Measurements from ENCODE around the gene MTHFD1L. TPM values are rescaled to one million over a fixed set of nuclear protein-coding genes. Genes with fewer than 3 reads are reported as not detected.

The MTHFD1L gene
- total RNA-seq, 2 donors from 2014 or later = 4.1 to 12.2 TPM

- Histone ChIP-seq H3K9me3 (no peaks in the 10 kb centered on the region), H3K4me1 (peaks cover 0 to 3% of the 10 kb centered on the region in 2 donors)
- TF ChIP-seq, protein P1, sequence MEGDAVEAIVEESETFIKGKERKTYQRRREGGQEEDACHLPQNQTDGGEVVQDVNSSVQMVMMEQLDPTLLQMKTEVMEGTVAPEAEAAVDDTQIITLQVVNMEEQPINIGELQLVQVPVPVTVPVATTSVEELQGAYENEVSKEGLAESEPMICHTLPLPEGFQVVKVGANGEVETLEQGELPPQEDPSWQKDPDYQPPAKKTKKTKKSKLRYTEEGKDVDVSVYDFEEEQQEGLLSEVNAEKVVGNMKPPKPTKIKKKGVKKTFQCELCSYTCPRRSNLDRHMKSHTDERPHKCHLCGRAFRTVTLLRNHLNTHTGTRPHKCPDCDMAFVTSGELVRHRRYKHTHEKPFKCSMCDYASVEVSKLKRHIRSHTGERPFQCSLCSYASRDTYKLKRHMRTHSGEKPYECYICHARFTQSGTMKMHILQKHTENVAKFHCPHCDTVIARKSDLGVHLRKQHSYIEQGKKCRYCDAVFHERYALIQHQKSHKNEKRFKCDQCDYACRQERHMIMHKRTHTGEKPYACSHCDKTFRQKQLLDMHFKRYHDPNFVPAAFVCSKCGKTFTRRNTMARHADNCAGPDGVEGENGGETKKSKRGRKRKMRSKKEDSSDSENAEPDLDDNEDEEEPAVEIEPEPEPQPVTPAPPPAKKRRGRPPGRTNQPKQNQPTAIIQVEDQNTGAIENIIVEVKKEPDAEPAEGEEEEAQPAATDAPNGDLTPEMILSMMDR (IDR thresholded peaks at IDR 0.05) = no peak
Measured at GRCh38 chr6:151015101-151015700, 149.7 kb downstream of the MTHFD1L start.

DNA sequence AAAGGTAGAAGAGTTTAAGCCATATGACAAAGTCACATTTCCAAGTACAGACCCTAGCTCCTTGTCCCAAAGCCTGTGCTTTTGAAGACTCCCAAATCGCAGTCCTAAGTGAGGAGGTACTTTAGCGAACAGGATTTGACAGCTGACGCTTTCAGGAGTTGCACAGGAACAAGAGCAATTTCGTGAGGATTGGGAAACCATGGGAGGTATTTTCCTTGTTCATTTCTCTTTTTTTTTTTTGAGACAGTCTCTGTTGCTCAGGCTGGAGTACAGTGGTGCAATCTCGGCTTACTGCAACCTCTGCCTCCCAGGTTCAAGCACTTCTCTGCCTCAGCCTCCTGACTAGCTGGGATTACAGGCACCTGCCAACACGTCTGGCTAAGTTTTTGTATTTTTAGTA, 150.6 kb downstream of the MTHFD1L start:
- H3K36me3 ChIP-seq = peaks cover 4% of the 10 kb centered on the region
- peak; percentile 49 for DNase-seq (ENCODE audit: low spot score)
- H3K4me1 ChIP-seq = peaks cover 0 to 3% of the 10 kb centered on the region in 2 donors
- no peaks in the 10 kb centered on the region for H3K9me3 ChIP-seq
- H3K27ac ChIP-seq = no peak overlapping the region
- TF ChIP-seq, protein P1 (IDR thresholded peaks at IDR 0.05) = no peak
- no peaks in the 10 kb centered on the region for H3K27me3 ChIP-seq
- H3K4me3 ChIP-seq = no peak overlapping the region

More at GRCh38 chr6:151015101-151015700, 149.7 kb downstream of the MTHFD1L start:
- peaks cover 4% of the 10 kb centered on the region for H3K36me3 ChIP-seq
- H3K27ac ChIP-seq = no peak overlapping the region
- H3K4me3 ChIP-seq = no peak overlapping the region
- DNase-seq (ENCODE audit: low spot score) = peak; percentile 54
- H3K27me3 ChIP-seq = no peaks in the 10 kb centered on the region

- H3K9me3 ChIP-seq = no peaks in the 10 kb centered on the region
- TF ChIP-seq, protein P1 (IDR thresholded peaks at IDR 0.05) = no peak
- no peaks in the 10 kb centered on the region for H3K27me3 ChIP-seq
- H3K27ac ChIP-seq = no peak overlapping the region
- peaks cover 0 to 3% of the 10 kb centered on the region in 2 donors for H3K4me1 ChIP-seq
- no peak overlapping the region for H3K4me3 ChIP-seq
- peak; percentile 28 for DNase-seq (ENCODE audit: low spot score)
- H3K36me3 ChIP-seq = peaks cover 4% of the 10 kb centered on the region
Measured at GRCh38 chr6:151018046-151018445, 152.5 kb downstream of the MTHFD1L start.

DNA sequence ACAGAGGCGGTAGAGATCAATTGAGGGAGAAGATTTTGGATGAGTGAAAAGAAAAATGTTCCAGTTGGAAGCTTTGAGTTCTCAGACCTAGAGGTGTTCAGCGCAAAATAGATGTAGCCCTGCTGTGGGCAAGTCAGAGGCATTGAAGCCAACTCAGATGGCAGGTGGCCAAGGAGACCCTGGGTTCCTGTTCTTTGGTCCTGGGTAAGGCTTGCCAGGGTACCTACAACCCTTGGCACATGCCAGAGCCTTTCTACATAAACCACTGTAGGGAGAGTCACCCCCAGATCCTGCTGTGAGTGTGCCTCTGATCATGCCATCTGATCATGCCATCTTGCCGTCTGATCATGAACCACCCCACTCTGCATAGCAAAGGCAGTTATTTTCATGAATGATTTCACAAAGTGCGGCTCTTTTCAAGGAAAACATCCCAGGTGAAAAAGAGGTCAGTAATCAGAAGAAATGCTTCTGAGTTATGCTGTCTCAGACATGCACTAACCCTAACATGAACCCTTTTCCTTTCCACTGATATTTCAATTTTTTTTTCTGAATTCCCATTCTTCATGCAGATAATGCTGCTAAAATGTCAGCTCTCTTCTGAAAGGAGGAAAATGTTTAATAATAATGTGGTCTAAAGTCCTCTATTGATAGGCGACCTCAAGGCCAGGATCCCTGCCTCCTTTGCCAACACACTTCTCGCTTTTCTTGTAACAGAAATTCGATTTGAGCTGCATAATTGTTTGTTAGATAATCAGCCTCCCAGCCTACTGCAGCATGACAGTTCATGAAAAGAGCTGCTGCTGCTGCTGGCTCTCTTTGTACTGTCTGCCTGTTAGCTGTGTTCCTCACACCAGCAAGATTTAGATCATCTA, 153.6 kb downstream of the MTHFD1L start:
- TF ChIP-seq, protein P1 (IDR thresholded peaks at IDR 0.05) = no peak
- no peaks in the 10 kb centered on the region for H3K9me3 ChIP-seq
- H3K36me3 ChIP-seq = no peaks in the 10 kb centered on the region
- H3K4me1 ChIP-seq = peaks cover 0 to 3% of the 10 kb centered on the region in 2 donors
- no peak overlapping the region for H3K27ac ChIP-seq
- peak; percentile 50 for DNase-seq (ENCODE audit: low spot score)
- no peaks in the 10 kb centered on the region for H3K27me3 ChIP-seq
- H3K4me3 ChIP-seq = no peak overlapping the region

DNA sequence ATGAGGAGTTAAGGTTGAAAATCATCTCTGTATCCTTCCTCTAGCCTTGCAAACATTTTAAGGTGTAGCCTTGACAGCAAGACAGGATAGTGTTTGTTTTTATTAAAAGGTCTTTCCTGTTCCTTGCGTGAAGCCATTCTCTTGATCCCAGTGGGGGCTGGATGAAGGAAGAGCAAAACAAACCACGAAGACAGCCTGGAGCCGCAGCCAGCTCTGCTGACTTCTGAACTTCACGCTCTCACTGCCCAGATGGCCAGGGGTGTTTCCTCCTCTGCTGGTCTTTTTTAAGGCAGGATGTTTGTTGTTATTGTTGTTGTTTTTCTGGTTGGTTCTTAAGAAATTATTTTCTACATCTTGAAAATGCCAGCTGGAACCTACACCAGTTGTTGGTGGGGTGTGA, 156.4 kb downstream of the MTHFD1L start:
- no peaks in the 10 kb centered on the region for H3K36me3 ChIP-seq
- no peak overlapping the region for H3K4me3 ChIP-seq
- H3K9me3 ChIP-seq = no peaks in the 10 kb centered on the region
- H3K27me3 ChIP-seq = no peaks in the 10 kb centered on the region
- TF ChIP-seq, protein P1 (IDR thresholded peaks at IDR 0.05) = no peak
- no peaks in the 10 kb centered on the region for H3K4me1 ChIP-seq
- no peak for DNase-seq (ENCODE audit: low spot score)
- no peak overlapping the region for H3K27ac ChIP-seq

All from right atrium auricular region (tissue), 2 donors.